HUDEP-2 (cell line): ENCODE measurements around the gene RNU1-3.
"Not testable (repeated sequence)": the region's sequence is repeated elsewhere in the genome, so short reads cannot be mapped to it uniquely, and the experiment has no call there.

Source experiments
- DNase-seq, 76 experiments: peaks; one replicate each; lab custom pipeline; 2025; ENCODE audit not compliant: unreplicated experiment in 76 of 76; lab: John Stamatoyannopoulos, UW

RNU1-3 gene

GRCh38 chr1:16623337-16623736 lies 43.4 kb downstream of the RNU1-3 start:
- not testable (repeated sequence) for DNase-seq

- not testable (repeated sequence) for DNase-seq
Observed at GRCh38 chr1:16621681-16622315, 45.0 kb downstream of the RNU1-3 start.

GRCh38 chr1:16621300-16621658 lies 45.5 kb downstream of the RNU1-3 start:
- DNase-seq = peak in 3 of 76 experiments; percentile 40 to 57 (median 42)

- DNase-seq = not testable (repeated sequence)
Observed at GRCh38 chr1:16619803-16620501, 46.8 kb downstream of the RNU1-3 start.

- DNase-seq = no peak
Observed at GRCh38 chr1:16618719-16619118, 48.0 kb downstream of the RNU1-3 start.

GRCh38 chr1:16617778-16618580 lies 48.8 kb downstream of the RNU1-3 start:
- DNase-seq = no peak

- DNase-seq = peak in 1 of 76 experiments; percentile 21
Observed at GRCh38 chr1:16617114-16617631, 49.6 kb downstream of the RNU1-3 start.
